Left lung (tissue), 10 donors: ENCODE data around the gene HEPN1. TPM values are rescaled to one million over a fixed set of nuclear protein-coding genes. Genes with fewer than 3 reads are reported as not detected.
A peak's percentile ranks its signal among the peaks of the same experiment; 100 is the strongest.

Source experiments
- ATAC-seq: fragments of 200-7000 bp; cut with Tn5 transposase; one replicate; pipeline ENCODE4 v1.9.1; 2020; ENCODE audit warnings: moderate library complexity
- DNase-seq, 4 donors: peaks; one replicate each; pipeline ENCODE4 v3.0.0-alpha.2; 2013 to 2020
- H3K27ac ChIP-seq, 2 donors: fragments of 200-600 bp; sonication (generic) in 1 of 2; one replicate each; pipeline versions ENCODE4 v1.5.0 to v1.8.0; 2020 to 2021
- H3K27me3 ChIP-seq, 2 donors: fragments of 200-600 bp; sonication (generic) in 1 of 2; one replicate each; pipeline versions ENCODE4 v1.5.0 to v1.8.0; 2020 to 2021
- H3K36me3 ChIP-seq, 2 donors: fragments of 200-600 bp; sonication (generic) in 1 of 2; one replicate each; pipeline versions ENCODE4 v1.5.0 to v1.8.0; 2020 to 2021
- H3K4me1 ChIP-seq, 2 donors: fragments of 200-600 bp; one replicate each; pipeline ENCODE4 v1.8.0; 2021
- H3K4me3 ChIP-seq, 2 donors: fragments of 200-600 bp; sonication (generic) in 1 of 2; one replicate each; pipeline versions ENCODE4 v1.5.0 to v1.8.0; 2020 to 2021; ENCODE audit warnings: mild to moderate bottlenecking in 1 of 2
- H3K9me3 ChIP-seq, 2 donors: fragments of 200-600 bp; sonication (generic) in 1 of 2; one replicate each; pipeline versions ENCODE4 v1.5.0 to v1.8.0; 2020 to 2021
- intact Hi-C, 2 donors: fragments of 100-400 bp; cut with DNase I; formaldehyde crosslinking; loops; one replicate each; pipeline versions ENCODE4 v1.11.2 to v1.14.2; 2022
- polyA plus RNA-seq, 6 donors: library from polyadenylated mRNA; unstranded; fragments of 120-200 nt; gene quantifications; one replicate each; pipeline ENCODE4 v1.2.1, GENCODE V29; 2013; ENCODE audit not compliant: insufficient read length in 6 of 6
- total RNA-seq, 2 donors: library from RNA; stranded (reverse); fragmentation: NEBNext Ultra II Directional; extraction: Animal tissue kit (Norgen Biotek cat#: 25700); gene quantifications; one replicate each; pipeline ENCODE4 v1.2.1, GENCODE V29; 2021
- TF ChIP-seq, protein P1 (sequence below), 2 donors: fragments of 200-600 bp; sonication (generic) in 1 of 2; IDR thresholded peaks; one replicate each; pipeline versions ENCODE4 v1.5.0 to v1.8.0; 2021; ENCODE audit warnings: antibody characterized with exemption in 2 of 2
- donor health status: DM: no; HTN: yes; CAD: no.
- donor health status: DM: no; HTN: no; CAD: no.

Gene HEPN1
- total and polyA plus RNA-seq, 8 donors, result 0.15 TPM; not detected in 7

DNA sequence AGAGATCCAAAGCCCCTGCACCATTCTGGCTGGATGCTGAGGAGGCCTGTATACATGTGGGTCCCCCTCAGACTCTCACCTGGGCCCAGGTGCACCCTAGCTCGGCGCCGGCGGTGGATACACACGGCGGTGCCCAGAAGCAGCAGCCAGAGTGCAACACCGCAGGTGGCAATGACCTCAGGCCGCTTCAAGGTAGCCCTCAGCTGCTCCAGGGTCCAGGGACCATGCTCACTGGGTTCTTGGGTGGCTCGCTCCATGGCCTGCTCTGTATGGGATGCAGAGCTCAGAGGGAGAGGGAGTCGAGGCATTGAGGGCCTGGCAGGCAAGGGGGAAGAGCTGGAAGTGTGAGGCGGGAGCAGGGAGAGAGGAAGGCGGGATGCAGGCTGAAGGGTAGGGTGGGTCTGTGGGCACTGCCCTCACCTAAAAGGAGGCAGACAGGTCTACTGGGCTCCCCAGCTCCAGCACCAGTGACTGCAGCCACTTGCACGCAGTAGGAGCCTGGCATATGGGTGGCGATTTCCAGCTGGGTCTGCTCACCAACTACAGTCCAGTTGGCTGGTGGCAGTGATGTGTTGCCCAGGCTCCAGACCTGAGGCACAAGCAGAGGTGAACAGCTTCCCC is 25.2 kb upstream of the HEPN1 start:
- no peaks in the 10 kb centered on the region for H3K9me3 ChIP-seq
- H3K27me3 ChIP-seq, result no peaks in the 10 kb centered on the region
- TF ChIP-seq, protein P1, sequence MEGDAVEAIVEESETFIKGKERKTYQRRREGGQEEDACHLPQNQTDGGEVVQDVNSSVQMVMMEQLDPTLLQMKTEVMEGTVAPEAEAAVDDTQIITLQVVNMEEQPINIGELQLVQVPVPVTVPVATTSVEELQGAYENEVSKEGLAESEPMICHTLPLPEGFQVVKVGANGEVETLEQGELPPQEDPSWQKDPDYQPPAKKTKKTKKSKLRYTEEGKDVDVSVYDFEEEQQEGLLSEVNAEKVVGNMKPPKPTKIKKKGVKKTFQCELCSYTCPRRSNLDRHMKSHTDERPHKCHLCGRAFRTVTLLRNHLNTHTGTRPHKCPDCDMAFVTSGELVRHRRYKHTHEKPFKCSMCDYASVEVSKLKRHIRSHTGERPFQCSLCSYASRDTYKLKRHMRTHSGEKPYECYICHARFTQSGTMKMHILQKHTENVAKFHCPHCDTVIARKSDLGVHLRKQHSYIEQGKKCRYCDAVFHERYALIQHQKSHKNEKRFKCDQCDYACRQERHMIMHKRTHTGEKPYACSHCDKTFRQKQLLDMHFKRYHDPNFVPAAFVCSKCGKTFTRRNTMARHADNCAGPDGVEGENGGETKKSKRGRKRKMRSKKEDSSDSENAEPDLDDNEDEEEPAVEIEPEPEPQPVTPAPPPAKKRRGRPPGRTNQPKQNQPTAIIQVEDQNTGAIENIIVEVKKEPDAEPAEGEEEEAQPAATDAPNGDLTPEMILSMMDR (IDR thresholded peaks at IDR 0.05), result no peak
- DNase-seq, result peak in 1 of 4 donors; percentile 59
- peaks cover 4 to 14% of the 10 kb centered on the region in 2 donors for H3K4me1 ChIP-seq
- H3K36me3 ChIP-seq, result no peaks in the 10 kb centered on the region
- H3K4me3 ChIP-seq, result no peak overlapping the region
- intact Hi-C loops, result no loop called here
- no peak for ATAC-seq
- peak overlapping the region in 1 of 2 donors; percentile 43 for H3K27ac ChIP-seq

DNA sequence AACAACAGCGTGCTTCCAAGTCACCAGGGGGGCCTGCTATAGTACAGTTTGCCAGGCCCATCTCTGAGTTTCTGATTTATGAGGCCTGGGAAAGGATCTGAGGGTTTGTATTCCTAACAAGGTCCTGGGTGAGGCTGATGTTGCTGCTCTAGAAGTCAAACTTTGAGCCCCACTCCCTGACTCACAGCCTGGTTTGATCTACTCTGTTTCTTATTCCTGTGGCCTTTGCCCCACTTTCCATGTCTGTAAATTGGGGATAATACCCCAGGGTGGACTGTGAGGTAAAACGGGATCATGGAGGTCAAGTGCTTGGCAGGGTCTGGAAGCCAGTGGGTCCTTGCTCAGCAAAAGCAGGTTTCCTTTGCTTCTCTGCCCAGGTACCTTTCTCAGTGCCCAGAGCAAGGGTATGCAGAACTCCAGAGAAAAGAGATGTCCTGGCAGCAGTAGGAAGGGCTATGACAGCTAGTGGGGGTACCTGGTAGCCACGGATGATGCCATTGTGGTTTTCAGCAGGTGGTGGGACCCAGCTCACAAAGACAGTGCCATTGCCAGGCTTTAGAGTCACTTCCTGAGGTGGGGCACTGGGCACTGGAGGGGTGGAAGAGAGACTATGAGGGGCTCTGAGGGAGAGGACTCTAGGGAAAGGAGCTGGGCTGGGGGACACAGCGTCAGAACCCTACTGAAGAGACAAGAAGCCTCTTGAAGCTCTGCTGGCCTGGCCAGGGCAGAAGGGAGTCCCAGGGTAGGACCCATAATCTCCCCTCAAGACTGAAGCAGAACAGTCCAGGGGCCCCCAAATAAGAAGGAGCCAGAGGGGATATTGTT is 24.2 kb upstream of the HEPN1 start:
- Histone ChIP-seq H3K27me3 (no peaks in the 10 kb centered on the region), H3K27ac (peak overlapping the region in 1 of 2 donors; percentile 43), H3K4me3 (peak overlapping the region in 1 of 2 donors; percentile 44), H3K9me3 (no peaks in the 10 kb centered on the region), H3K36me3 (no peaks in the 10 kb centered on the region), H3K4me1 (peaks cover 4 to 16% of the 10 kb centered on the region in 2 donors)
- TF ChIP-seq, protein P1 (IDR thresholded peaks at IDR 0.05), result no peak
- ATAC-seq (no peak), DNase-seq (no peak)
- intact Hi-C loops, result no loop called here

DNA sequence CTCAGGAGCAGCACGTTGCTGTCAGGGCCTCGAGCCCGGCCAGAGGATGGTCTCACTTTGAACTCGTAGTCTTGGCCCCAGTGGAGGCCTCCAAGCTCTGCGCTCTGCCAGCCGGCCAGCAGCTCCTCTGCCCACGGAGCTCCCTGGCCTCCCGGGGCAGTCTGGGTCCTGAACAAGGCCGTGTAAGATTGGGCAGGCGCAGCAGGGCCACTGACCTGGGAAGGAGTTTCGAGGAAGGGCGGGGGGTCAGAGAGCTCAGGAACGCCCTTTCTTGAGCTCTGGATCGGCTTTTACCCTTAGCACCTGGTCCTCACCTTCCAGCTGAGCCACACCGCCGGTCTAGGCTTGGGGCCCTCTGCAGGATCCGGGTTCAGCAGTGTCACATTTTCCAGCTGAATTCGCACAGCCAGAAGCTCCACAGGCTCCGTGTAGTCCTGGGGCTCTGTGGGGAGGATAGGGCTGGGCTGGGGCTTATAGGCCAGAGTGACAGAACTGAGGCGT is 23.5 kb upstream of the HEPN1 start:
- no peak for DNase-seq
- intact Hi-C loops, result no loop called here
- Histone ChIP-seq H3K27me3 (peaks cover 0 to 4% of the 10 kb centered on the region in 2 donors), H3K36me3 (no peaks in the 10 kb centered on the region), H3K4me3 (peak overlapping the region; percentile 13 to 44), H3K27ac (peak overlapping the region in 1 of 2 donors; percentile 43), H3K9me3 (no peaks in the 10 kb centered on the region), H3K4me1 (peaks cover 4 to 16% of the 10 kb centered on the region in 2 donors)
- ATAC-seq, result no peak
- TF ChIP-seq, protein P1 (IDR thresholded peaks at IDR 0.05), result no peak

DNA sequence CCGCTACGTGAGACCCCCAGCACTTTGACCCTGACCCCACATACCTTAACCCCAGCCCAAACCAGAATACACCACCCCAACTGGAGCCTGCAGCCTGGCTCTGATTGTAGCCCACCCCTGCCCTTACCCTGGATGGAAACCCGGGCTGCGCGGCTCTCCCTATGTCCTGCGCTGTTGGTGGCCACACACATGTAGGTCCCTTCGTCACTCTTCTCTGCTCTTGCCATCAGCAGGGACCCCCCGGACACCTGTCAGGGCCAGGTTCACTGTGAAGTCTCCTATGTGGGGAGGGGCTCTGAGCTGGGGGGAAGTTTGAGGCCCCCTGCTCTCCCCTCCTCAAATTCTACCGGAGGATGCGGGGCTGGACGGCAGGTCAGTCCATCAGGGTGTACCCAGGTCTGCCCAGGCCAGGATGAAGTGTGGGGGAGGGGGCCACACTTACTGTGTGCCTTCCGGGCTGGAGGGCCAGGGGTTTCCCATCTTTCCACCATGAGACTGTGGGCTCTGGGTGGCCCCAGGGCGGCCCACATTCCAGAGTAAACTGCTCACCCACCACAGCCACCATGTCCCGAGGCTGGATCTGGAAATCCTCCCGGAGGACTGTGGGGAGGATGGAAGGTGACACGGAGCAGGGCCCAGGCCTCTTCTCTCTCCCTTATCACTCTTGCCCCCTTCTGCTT is 22.8 kb upstream of the HEPN1 start:
- intact Hi-C loops, result no loop called here
- Histone ChIP-seq H3K4me1 (peaks cover 4 to 16% of the 10 kb centered on the region in 2 donors), H3K27ac (peak overlapping the region; percentile 44 to 78), H3K36me3 (no peaks in the 10 kb centered on the region), H3K9me3 (no peaks in the 10 kb centered on the region), H3K27me3 (peaks cover 0 to 4% of the 10 kb centered on the region in 2 donors), H3K4me3 (peak overlapping the region; percentile 13 to 44)
- TF ChIP-seq, protein P1 (IDR thresholded peaks at IDR 0.05), result no peak
- DNase-seq, result no peak
- ATAC-seq, result no peak
